Stimulated activated naive CD8-positive, alpha-beta T cell treated with anti-CD3 and anti-CD28 coated beads, Interleukin-15, Interleukin-2, amounts not matched to agents 100 U/mL and 50 U/mL, for 24 hours (primary cell): ENCODE data around the gene PSMF1.
"Not testable (repeated sequence)": the region's sequence is repeated elsewhere in the genome, so short reads cannot be mapped to it uniquely, and the experiment has no call there.

Source experiments
- ATAC-seq: fragments of 150-1000 bp; cut with Tn5 transposase; one replicate; pipeline ENCODE4 v1.10.0; 2021
- DNase-seq: peaks from one replicate; pipeline ENCODE4 v3.0.0; 2021

PSMF1 gene

DNA sequence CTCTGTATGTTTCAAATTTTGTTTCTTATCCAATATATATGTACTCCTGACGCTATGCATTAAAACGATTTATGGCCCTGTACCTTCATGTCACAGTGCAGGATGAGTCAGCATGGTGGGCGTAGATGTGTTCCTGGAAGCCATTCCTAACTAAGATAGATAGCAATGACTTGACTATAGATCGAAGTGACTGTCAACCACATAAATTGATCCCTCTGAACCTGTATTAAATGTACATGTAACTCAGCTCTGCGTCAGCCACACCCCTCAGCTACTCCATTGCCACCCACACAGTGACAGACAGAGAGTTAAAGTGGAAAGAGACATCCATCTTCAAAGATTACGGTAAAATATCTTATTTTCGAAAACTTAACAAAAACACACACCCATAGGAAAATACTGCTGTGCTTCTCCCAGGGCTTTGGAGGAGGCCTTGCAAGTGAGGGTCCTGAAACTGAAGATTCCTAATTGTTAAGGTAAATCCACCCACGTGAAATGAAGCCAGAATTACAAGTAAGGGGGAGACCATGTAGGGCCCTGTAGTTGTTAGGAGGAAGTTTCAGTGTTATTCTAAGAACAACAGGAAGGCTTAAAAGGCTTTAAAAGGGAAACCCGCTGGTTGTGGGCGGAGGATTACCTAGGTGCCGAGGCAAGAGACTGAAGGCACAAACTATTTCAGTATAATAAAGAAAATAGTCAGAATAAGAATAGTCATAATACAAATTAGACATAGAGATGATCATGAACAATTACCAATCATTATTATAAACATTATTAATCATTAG, 97.2 kb downstream of the PSMF1 start:
- ATAC-seq (peak; percentile 81), DNase-seq (peak; percentile 55)

DNA sequence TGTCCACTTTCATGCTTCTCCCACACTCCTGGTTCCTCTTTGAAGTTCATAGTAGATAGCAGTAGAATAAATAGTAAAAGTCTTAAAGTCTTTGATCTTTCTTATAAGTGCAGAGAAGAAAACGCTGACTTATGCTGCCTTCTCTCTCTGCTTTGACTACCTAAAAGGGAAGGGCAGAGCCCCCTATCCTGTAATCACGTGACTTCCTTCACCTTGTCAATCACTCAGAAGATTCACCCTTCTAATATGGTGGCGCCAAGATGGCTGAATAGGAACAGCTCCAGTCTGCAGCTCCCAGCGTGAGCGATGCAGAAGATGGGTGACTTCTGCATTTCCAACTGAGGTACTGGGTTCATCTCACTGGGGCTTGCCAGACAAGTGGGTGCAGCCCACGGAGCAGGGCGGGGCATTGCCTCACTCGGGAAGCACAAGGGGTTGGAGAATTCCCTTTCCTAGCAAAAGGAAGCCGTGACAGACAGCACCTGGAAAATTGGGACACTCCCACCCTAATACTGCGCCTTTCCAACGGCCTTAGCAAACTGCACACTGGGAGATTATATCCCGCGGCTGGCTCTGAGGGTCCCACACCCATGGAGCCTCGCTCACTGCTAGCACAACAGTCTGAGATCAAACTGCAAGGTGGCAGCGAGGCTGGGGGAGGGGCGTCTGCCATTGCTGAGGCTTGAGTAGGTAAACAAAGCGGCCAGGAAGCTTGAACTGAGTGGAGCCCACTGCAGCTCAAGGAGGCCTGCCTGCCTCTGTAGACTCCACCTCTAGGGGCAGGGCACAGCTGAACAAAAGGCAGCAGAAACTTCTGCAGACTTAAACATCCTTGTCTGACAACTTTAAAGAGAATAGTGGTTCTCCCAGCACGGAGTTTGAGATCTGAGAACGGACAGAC, 98.4 kb downstream of the PSMF1 start:
- ATAC-seq, DNase-seq: not testable (repeated sequence)
